PC-3 (cell line): Measurements from ENCODE around the gene UGT1A9. TPM values are rescaled to one million over a fixed set of nuclear protein-coding genes. Genes with fewer than 3 reads are reported as not detected.

Experiments used
- ATAC-seq: fragments of 200-7000 bp; cut with Tn5 transposase; 2 replicates; pipeline ENCODE4 v1.9.1; 2020; ENCODE audit warnings: mild to moderate bottlenecking, moderate library complexity
- BruUV-seq: library from RNA; stranded (reverse); fragments of 400-500 nt; replicated peaks from 2 replicates; lab custom pipeline; 2021; lab: Mats Ljungman, UMichigan
- CTCF ChIA-PET: fragments of 300-600 bp; sonication (Branson Sonifier 250); formaldehyde crosslinking; loops from one replicate; lab custom pipeline; 2022; ENCODE audit warnings: antibody characterized with exemption; lab: Charles Lee
- POLR2A ChIA-PET: fragments of 300-600 bp; sonication (Branson Sonifier 250); formaldehyde crosslinking; loops from one replicate; lab custom pipeline; 2022; ENCODE audit warnings: antibody characterized with exemption; ENCODE audit not compliant: unreplicated experiment; lab: Charles Lee
- DNase-seq: peaks from one replicate; pipeline ENCODE4 v3.0.0-alpha.2; 2015
- H2AFZ ChIP-seq: fragments of 300-600 bp; sonication (generic); 2 replicates; pipeline ENCODE4 v1.6.0; 2016; ENCODE audit warnings: antibody characterized with exemption, low read length
- H3F3A ChIP-seq: fragments of 300-600 bp; sonication (generic); one replicate; pipeline ENCODE4 v1.6.0; 2017; ENCODE audit warnings: antibody characterized with exemption, low read length, control low read depth, mild to moderate bottlenecking; ENCODE audit not compliant: unreplicated experiment
- H3K27ac ChIP-seq: fragments of 300-600 bp; sonication (generic); 2 replicates; pipeline ENCODE4 v1.5.1; 2016; ENCODE audit warnings: mild to moderate bottlenecking, low read length
- H3K27me3 ChIP-seq: fragments of 300-600 bp; sonication (generic); 2 replicates; pipeline ENCODE4 v1.6.1; 2016; ENCODE audit warnings: low read length, mixed read lengths
- H3K36me3 ChIP-seq: fragments of 300-600 bp; sonication (generic); 2 replicates; pipeline ENCODE4 v1.6.1; 2016; ENCODE audit warnings: low read depth, mixed run types, low read length, mixed read lengths
- H3K4me1 ChIP-seq: fragments of 300-600 bp; sonication (generic); 2 replicates; pipeline ENCODE4 v1.5.1; 2016; ENCODE audit warnings: low read length; ENCODE audit not compliant: insufficient read depth
- H3K4me2 ChIP-seq: fragments of 300-600 bp; sonication (generic); 2 replicates; pipeline ENCODE4 v1.6.0; 2016; ENCODE audit warnings: low read length
- H3K4me3 ChIP-seq: fragments of 300-600 bp; sonication (generic); 2 replicates; pipeline ENCODE4 v1.5.1; 2016; ENCODE audit warnings: mild to moderate bottlenecking, low read length, mixed read lengths
- H3K79me2 ChIP-seq: fragments of 300-600 bp; sonication (generic); 2 replicates; pipeline ENCODE4 v1.6.1; 2017; ENCODE audit warnings: low read length, mixed read lengths
- H3K9ac ChIP-seq: fragments of 300-600 bp; sonication (generic); 2 replicates; pipeline ENCODE4 v1.6.0; 2016; ENCODE audit warnings: mild to moderate bottlenecking, low read length
- H3K9me2 ChIP-seq: fragments of 300-600 bp; sonication (generic); replicated peaks from 2 replicates; pipeline ENCODE4 v1.6.1; 2016; ENCODE audit warnings: mixed run types, low read length, mixed read lengths
- H3K9me3 ChIP-seq: fragments of 300-600 bp; sonication (generic); 2 replicates; pipeline ENCODE4 v1.6.1; 2016; ENCODE audit warnings: low read length, mixed read lengths
- H4K20me1 ChIP-seq: fragments of 300-600 bp; sonication (generic); 2 replicates; pipeline ENCODE4 v1.6.1; 2016; ENCODE audit warnings: low read length, mixed read lengths
- CTCF ChIP-seq: fragments of 300-600 bp; sonication (generic); conservative IDR thresholded peaks from 2 replicates; pipeline ENCODE4 v1.5.1; 2017; ENCODE audit warnings: antibody characterized with exemption, low read depth, mild to moderate bottlenecking, low read length
- EZH2 ChIP-seq: fragments of 300-600 bp; sonication (generic); IDR thresholded peaks from one replicate; pipeline ENCODE4 v1.6.1; 2017; ENCODE audit warnings: antibody characterized with exemption, mild to moderate bottlenecking, low read length; ENCODE audit not compliant: unreplicated experiment
- EZH2phosphoT487 ChIP-seq: fragments of 300-600 bp; sonication (generic); IDR thresholded peaks from 2 replicates; pipeline ENCODE4 v1.6.1; 2018; ENCODE audit warnings: mild to moderate bottlenecking, antibody characterized with exemption, low read length, borderline replicate concordance
- intact Hi-C: fragments of 100-400 bp; cut with micrococcal nuclease; formaldehyde crosslinking; loops from 2 replicates; pipeline ENCODE4 v1.9.0; 2023
- total RNA-seq: library from RNA; depleted of rRNA; stranded (reverse); fragments of >200 nt; gene quantifications from 2 replicates; pipeline ENCODE4 v1.2.3, GENCODE V29; 2014

The UGT1A9 gene
- total RNA-seq, 1 experiment from 2014 or later = not detected

GRCh38 chr2:233772583-233772982, 100.9 kb downstream of the UGT1A9 start:
- no peaks in the 10 kb centered on the region for H3K9me2 ChIP-seq
- ChIA-PET CTCF (no interaction called here), POLR2A (no interaction called here)
- H3K36me3 ChIP-seq = no peaks in the 10 kb centered on the region
- no TSS peak for BruUV-seq
- no peak overlapping the region for H3K27ac ChIP-seq
- TF ChIP-seq EZH2 (no peak), CTCF (no peak)
- ATAC-seq (no peak), DNase-seq (no peak)
- no peaks in the 10 kb centered on the region for H3K4me1 ChIP-seq
- H3K9me3 ChIP-seq = no peaks in the 10 kb centered on the region
- H3K4me2 ChIP-seq = no peak overlapping the region
- H3F3A ChIP-seq = no peaks in the 10 kb centered on the region
- no peak overlapping the region for H3K4me3 ChIP-seq
- no peak overlapping the region for H2AFZ ChIP-seq
- H4K20me1 ChIP-seq = no peaks in the 10 kb centered on the region
- H3K79me2 ChIP-seq = no peaks in the 10 kb centered on the region
- intact Hi-C loops = no loop called here
- no peak overlapping the region for H3K9ac ChIP-seq
- no peaks in the 10 kb centered on the region for H3K27me3 ChIP-seq

- Histone ChIP-seq H3K9me2 (no peaks in the 10 kb centered on the region), H3K4me3 (no peak overlapping the region), H3F3A (no peaks in the 10 kb centered on the region), H3K36me3 (no peaks in the 10 kb centered on the region), H3K4me2 (no peak overlapping the region), H3K9me3 (no peaks in the 10 kb centered on the region), H3K4me1 (no peaks in the 10 kb centered on the region), H3K9ac (no peak overlapping the region), H4K20me1 (no peaks in the 10 kb centered on the region), H3K27me3 (no peaks in the 10 kb centered on the region), H2AFZ (no peak overlapping the region), H3K79me2 (no peaks in the 10 kb centered on the region), H3K27ac (no peak overlapping the region)
- no peak for TF ChIP-seq CTCF
- no peak for TF ChIP-seq EZH2
- TF ChIP-seq EZH2phosphoT487 = no peak
- ChIA-PET CTCF (no interaction called here), POLR2A (no interaction called here)
- no peak for DNase-seq
- intact Hi-C loops = no loop called here
- BruUV-seq = no TSS peak
- ATAC-seq = no peak
These were observed 102.2 kb downstream of the UGT1A9 start for GRCh38 chr2:233773854-233774253.

GRCh38 chr2:233775414-233775813, 103.7 kb downstream of the UGT1A9 start:
- no peaks in the 10 kb centered on the region for H3K27me3 ChIP-seq
- H4K20me1 ChIP-seq = no peaks in the 10 kb centered on the region
- H3K27ac ChIP-seq = no peak overlapping the region
- DNase-seq (no peak), ATAC-seq (no peak)
- intact Hi-C loops = no loop called here
- H3K9ac ChIP-seq = no peak overlapping the region
- H3K9me3 ChIP-seq = no peaks in the 10 kb centered on the region
- H3K36me3 ChIP-seq = no peaks in the 10 kb centered on the region
- ChIA-PET CTCF (no interaction called here), POLR2A (interaction anchor here (0.6 kb wide), 1 partner anchor 1507 kb away, joined by 6 read pairs; no protein-coding TSS in a partner anchor)
- H3K4me2 ChIP-seq = no peak overlapping the region
- H3K4me3 ChIP-seq = no peak overlapping the region
- H2AFZ ChIP-seq = no peak overlapping the region
- H3F3A ChIP-seq = no peaks in the 10 kb centered on the region
- H3K79me2 ChIP-seq = no peaks in the 10 kb centered on the region
- no TSS peak for BruUV-seq
- TF ChIP-seq EZH2phosphoT487 (no peak), EZH2 (no peak), CTCF (no peak)
- no peaks in the 10 kb centered on the region for H3K4me1 ChIP-seq
- no peaks in the 10 kb centered on the region for H3K9me2 ChIP-seq
